GM18526 (cell line): ENCODE data around the gene PDLIM4.

Experiments
- POLR2A ChIP-seq: IDR thresholded peaks from 3 replicates; pipeline ENCODE4 v1.6.1; 2011; ENCODE audit not compliant: insufficient read length; ENCODE audit errors: extremely low read depth

PDLIM4 gene

GRCh38 chr5:132224716-132225115, 32.8 kb upstream of the PDLIM4 start:
- TF ChIP-seq POLR2A, result no peak

GRCh38 chr5:132225165-132226032, 32.1 kb upstream of the PDLIM4 start:
- no peak for TF ChIP-seq POLR2A

GRCh38 chr5:132226516-132227234, 30.8 kb upstream of the PDLIM4 start:
- TF ChIP-seq POLR2A, result no peak

GRCh38 chr5:132227235-132227484, 30.3 kb upstream of the PDLIM4 start:
- no peak for TF ChIP-seq POLR2A

GRCh38 chr5:132227485-132228240, 29.8 kb upstream of the PDLIM4 start, which contains the start of gene P4HA2:
Gene P4HA2, minus strand, starts transcription at chr5:132227853. Its CDS starts 9,227 bp downstream, at chr5:132218626.
- no peak for TF ChIP-seq POLR2A

GRCh38 chr5:132228241-132229035, 29.1 kb upstream of the PDLIM4 start:
- TF ChIP-seq POLR2A, result no peak

- TF ChIP-seq POLR2A, result no peak
Observed at GRCh38 chr5:132229236-132229635, 28.3 kb upstream of the PDLIM4 start.

GRCh38 chr5:132230871-132231270, 26.6 kb upstream of the PDLIM4 start:
- TF ChIP-seq POLR2A, result no peak

GRCh38 chr5:132232465-132232864, 25.0 kb upstream of the PDLIM4 start:
- no peak for TF ChIP-seq POLR2A

GRCh38 chr5:132233081-132233480, 24.4 kb upstream of the PDLIM4 start:
- TF ChIP-seq POLR2A, result no peak

GRCh38 chr5:132233811-132234683, 23.4 kb upstream of the PDLIM4 start:
- TF ChIP-seq POLR2A, result no peak

- TF ChIP-seq POLR2A, result no peak
Observed at GRCh38 chr5:132234684-132235062, 22.8 kb upstream of the PDLIM4 start.

- TF ChIP-seq POLR2A, result no peak
Observed at GRCh38 chr5:132235340-132235739, 22.2 kb upstream of the PDLIM4 start.

GRCh38 chr5:132237141-132237540, 20.4 kb upstream of the PDLIM4 start:
- no peak for TF ChIP-seq POLR2A

- no peak for TF ChIP-seq POLR2A
Observed at GRCh38 chr5:132237670-132238069, 19.8 kb upstream of the PDLIM4 start.
